Endothelial cell of umbilical vein (primary cell): ENCODE data around the gene MLX. TPM values are rescaled to one million over a fixed set of nuclear protein-coding genes. Genes with fewer than 3 reads are reported as not detected.

ENCODE experiments used
- BruUV-seq: library from RNA; stranded (reverse); fragments of 400-500 nt; replicated peaks from 2 replicates; lab custom pipeline; 2021; lab: Mats Ljungman, UMichigan
- CTCF ChIA-PET: fragments of 300-600, 350-600 bp; sonication (Branson Sonifier 250); formaldehyde crosslinking; loops from one replicate; lab custom pipeline; 2021; ENCODE audit warnings: antibody characterized with exemption, inconsistent platforms; lab: Charles Lee
- POLR2A ChIA-PET: fragments of 300-600, 350-600 bp; sonication (Branson Sonifier 250); formaldehyde crosslinking; loops from one replicate; lab custom pipeline; 2021; ENCODE audit warnings: antibody characterized with exemption, inconsistent platforms; lab: Charles Lee
- DNase-seq: peaks from one replicate; pipeline ENCODE4 v3.0.0-alpha.2; 2011; ENCODE audit warnings: low read depth, low spot score
- FAIRE-seq: peaks from 2 replicates; lab custom pipeline; 2011; peaks lifted over from hg19 to GRCh38; lab: Jason Lieb, UNC
- H2AFZ ChIP-seq: 2 replicates; pipeline ENCODE4 v1.6.0; 2012; ENCODE audit warnings: low read depth, low read length, control low read depth, inconsistent platforms
- H3K27ac ChIP-seq: 2 replicates; pipeline ENCODE4 v1.5.1; 2011; ENCODE audit warnings: low read depth, mild to moderate bottlenecking, control low read depth, low read length, moderate library complexity; ENCODE audit not compliant: insufficient read depth
- H3K27me3 ChIP-seq, 2 experiments: 2 replicates each; pipeline versions ENCODE4 v1.6.0 to v1.6.1; 2011; ENCODE audit warnings: low read length in 2 of 2, mixed read lengths in 1 of 2; ENCODE audit not compliant: control insufficient read depth in 2 of 2, insufficient read depth in 2 of 2
- H3K36me3 ChIP-seq, 2 experiments: 2 replicates in 1 of 2; 3 replicates in 1 of 2; pipeline ENCODE4 v1.5.1; 2011; ENCODE audit warnings: low read length in 2 of 2, mild to moderate bottlenecking in 1 of 2, moderate library complexity in 1 of 2; ENCODE audit not compliant: control insufficient read depth in 2 of 2, insufficient read depth in 2 of 2; ENCODE audit errors: extremely low read depth in 1 of 2
- H3K4me1 ChIP-seq: 3 replicates; pipeline ENCODE4 v1.5.1; 2011; ENCODE audit warnings: mild to moderate bottlenecking, low read length; ENCODE audit not compliant: control insufficient read depth, insufficient read depth; ENCODE audit errors: extremely low read depth
- H3K4me2 ChIP-seq: 2 replicates; pipeline ENCODE4 v1.6.1; 2011; ENCODE audit warnings: low read length, control low read depth, mixed read lengths; ENCODE audit not compliant: insufficient read depth
- H3K4me3 ChIP-seq, 3 experiments: fragments of 200-600 bp in 1 of 3; sonication (generic), shearing (Covaris generic) in 1 of 3; replicated peaks in 1 of 3; 2 replicates each; pipeline ENCODE4 v1.5.1; 2011 to 2016; ENCODE audit warnings: control low read depth in 3 of 3, low read length in 3 of 3, mild to moderate bottlenecking in 2 of 3, inconsistent platforms in 1 of 3, low read depth in 1 of 3, moderate library complexity in 1 of 3; ENCODE audit not compliant: insufficient read depth in 1 of 3
- H3K79me2 ChIP-seq: 2 replicates; pipeline ENCODE4 v1.6.0; 2012; ENCODE audit warnings: low read length, inconsistent platforms; ENCODE audit not compliant: control insufficient read depth, insufficient read depth
- H3K9ac ChIP-seq: replicated peaks from 2 replicates; pipeline ENCODE3; 2011; ENCODE audit warnings: low read length, control low read depth; ENCODE audit not compliant: insufficient read depth; ENCODE audit errors: extremely low read depth
- H3K9me1 ChIP-seq: replicated peaks from 3 replicates; pipeline ENCODE4 v1.6.0; 2011; ENCODE audit warnings: mild to moderate bottlenecking, low read length; ENCODE audit not compliant: control insufficient read depth, insufficient read depth; ENCODE audit errors: extremely low read depth
- H3K9me3 ChIP-seq: replicated peaks from 2 replicates; pipeline ENCODE4 v1.5.1; 2012; ENCODE audit warnings: low read length, inconsistent platforms; ENCODE audit not compliant: control insufficient read depth, insufficient read depth
- H4K20me1 ChIP-seq: replicated peaks from 2 replicates; pipeline ENCODE3; 2011; ENCODE audit warnings: mild to moderate bottlenecking, low read length; ENCODE audit not compliant: control insufficient read depth, insufficient read depth; ENCODE audit errors: extremely low read depth
- CTCF ChIP-seq, 2 donors: IDR thresholded peaks; 1 replicate in 1 of 2; 2 replicates in 1 of 2; pipeline ENCODE4 v1.5.1; 2011; ENCODE audit warnings: low read length in 2 of 2, mild to moderate bottlenecking in 2 of 2, moderate library complexity in 2 of 2, control low read depth in 1 of 2, inconsistent platforms in 1 of 2, low read depth in 1 of 2; ENCODE audit not compliant: insufficient read depth in 1 of 2; ENCODE audit errors: extremely low read depth in 1 of 2
- EZH2 ChIP-seq: IDR thresholded peaks from 2 replicates; pipeline ENCODE4 v1.6.1; 2012; ENCODE audit warnings: borderline replicate concordance, low read depth, mild to moderate bottlenecking, moderate library complexity, low read length, inconsistent platforms; ENCODE audit not compliant: severe bottlenecking
- FOS ChIP-seq: IDR thresholded peaks from 2 replicates; pipeline ENCODE4 v1.6.1; 2011; ENCODE audit warnings: mild to moderate bottlenecking, low read length, moderate library complexity, borderline replicate concordance; ENCODE audit not compliant: insufficient read depth
- GATA2 ChIP-seq: IDR thresholded peaks from 2 replicates; pipeline ENCODE4 v1.7.0; 2011; ENCODE audit warnings: low read depth, mild to moderate bottlenecking, moderate library complexity, mixed read lengths, low read length; ENCODE audit not compliant: insufficient read length, insufficient read depth
- JUN ChIP-seq: IDR thresholded peaks from 2 replicates; pipeline ENCODE4 v1.6.1; 2011; ENCODE audit warnings: borderline replicate concordance, low read depth; ENCODE audit not compliant: insufficient read length, insufficient read depth
- MAX ChIP-seq: IDR thresholded peaks from 2 replicates; pipeline ENCODE4 v1.6.1; 2011; ENCODE audit not compliant: insufficient read depth, insufficient read length
- MYC ChIP-seq: IDR thresholded peaks from one replicate; pipeline ENCODE4 v1.6.1; 2011; ENCODE audit warnings: mild to moderate bottlenecking, low read depth, low read length
- POLR2A ChIP-seq: IDR thresholded peaks from 2 replicates; pipeline ENCODE4 v1.6.1; 2012; ENCODE audit warnings: low read depth, mild to moderate bottlenecking, control low read depth, low read length
- POLR2AphosphoS5 ChIP-seq: IDR thresholded peaks from 2 replicates; pipeline ENCODE4 v1.6.1; 2012; ENCODE audit warnings: low read depth, mild to moderate bottlenecking, control low read depth, low read length, moderate library complexity; ENCODE audit not compliant: insufficient read depth
- dilution Hi-C: fragments of 300-500 bp; cut with MboI; formaldehyde crosslinking; loops from one replicate; pipeline ENCODE4 v1.15.0; 2019; ENCODE audit warnings: low sequenced_read_pairs; ENCODE audit not compliant: extremely low pct_ligation_motif_present
- intact Hi-C: fragments of 100-400 bp; cut with micrococcal nuclease; formaldehyde crosslinking; loops from one replicate; pipeline ENCODE4 v1.10.0; 2022
- polyA plus RNA-seq, 4 experiments: library from polyadenylated mRNA; depleted of rRNA in 3 of 4; stranded (reverse) in 3 of 4; unstranded in 1 of 4; fragments of >200 nt; gene quantifications; 2 replicates each; pipeline versions ENCODE4 v1.2.1 to v1.2.3, GENCODE V29; 2011 to 2012; ENCODE audit warnings: missing spikeins in 1 of 4
- total RNA-seq: library from RNA; stranded (reverse); gene quantifications from 2 replicates; pipeline ENCODE4 v1.2.3, GENCODE V29; 2021

MLX gene
- total and polyA plus RNA-seq, 2 donors (not counting 3 experiments of a cell fraction or from before 2014, with no cell fraction given) = 40.3 to 42.7 TPM

DNA sequence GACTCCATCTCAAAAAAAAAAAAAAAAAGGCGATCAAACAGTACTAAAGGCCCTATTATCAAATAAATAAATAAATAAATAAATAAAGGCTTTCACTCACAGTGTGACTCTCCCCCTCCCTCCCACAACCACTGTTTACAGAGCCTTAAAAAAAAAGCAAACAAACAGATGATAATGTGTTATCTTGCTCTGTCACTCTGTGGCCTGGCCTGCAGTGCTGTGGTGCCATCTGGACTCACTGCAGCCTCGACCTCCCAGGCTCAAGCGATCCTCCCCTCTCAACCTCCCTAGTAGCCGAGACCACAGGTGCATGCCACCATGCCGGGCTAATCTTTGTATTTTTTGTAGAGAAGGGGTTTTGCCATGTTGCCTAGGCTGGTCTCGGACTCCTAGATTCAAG, 39.0 kb upstream of the MLX start:
- Histone ChIP-seq H2AFZ (no peak overlapping the region), H3K36me3 (no peaks in the 10 kb centered on the region), H3K4me1 (peaks cover 12% of the 10 kb centered on the region), H3K9me3 (no peaks in the 10 kb centered on the region), H3K27me3 (no peaks in the 10 kb centered on the region), H3K9me1 (no peaks in the 10 kb centered on the region), H3K79me2 (no peaks in the 10 kb centered on the region), H3K4me2 (no peak overlapping the region), H3K27ac (no peak overlapping the region), H3K4me3 (no peak overlapping the region), H4K20me1 (no peaks in the 10 kb centered on the region), H3K9ac (no peak overlapping the region)
- no peak for FAIRE-seq
- intact Hi-C loops (loop anchor here (1.0 to 10.0 kb wide), 9 partner anchors 10 to 503 kb away; partner anchors contain the start of gene NKIRAS2), dilution Hi-C loops (no loop called here)
- TF ChIP-seq GATA2 = no peak
- no peak for TF ChIP-seq POLR2AphosphoS5
- TF ChIP-seq FOS = no peak
- TF ChIP-seq EZH2 = no peak
- no peak for TF ChIP-seq POLR2A
- no peak for TF ChIP-seq CTCF (IDR thresholded peaks at IDR 0.05; ENCODE audit: extremely low read depth in 1 of 2, insufficient read depth in 1 of 2, low read depth in 1 of 2, low read length in 2 of 2)
- TF ChIP-seq MYC = no peak
- no peak for TF ChIP-seq JUN
- no peak for TF ChIP-seq MAX
- no TSS peak for BruUV-seq
- POLR2A ChIA-PET = interaction anchor here (0.6 to 1.1 kb wide), 4 partner anchors 10 to 306 kb away, joined by 3 to 6 read pairs (median 6); partner anchors contain the start of gene CAVIN1
- CTCF ChIA-PET = interaction anchor here (0.6 to 3.8 kb wide), 47 partner anchors 9 to 344 kb away, joined by 3 to 114 read pairs (median 5); partner anchors contain the start of genes CAVIN1, NAGLU, STAT3 and STAT5B
- DNase-seq = no peak
